Lower leg skin (tissue), 3 donors: ENCODE results near the gene FDXACB1.

Experiments used
- POLR2A ChIP-seq, 2 donors: fragments of 450-650 bp; IDR thresholded peaks; one replicate each; pipeline ENCODE4 v1.6.1; 2016 to 2017; ENCODE audit warnings: antibody characterized with exemption in 2 of 2, mild to moderate bottlenecking in 1 of 2, moderate library complexity in 1 of 2
- TF ChIP-seq, protein P1 (sequence below), 3 donors: fragments of 450-650 bp; IDR thresholded peaks; one replicate each; pipeline ENCODE4 v1.5.1; 2016; ENCODE audit warnings: antibody characterized with exemption in 3 of 3, mild to moderate bottlenecking in 3 of 3, moderate library complexity in 2 of 3

DNA sequence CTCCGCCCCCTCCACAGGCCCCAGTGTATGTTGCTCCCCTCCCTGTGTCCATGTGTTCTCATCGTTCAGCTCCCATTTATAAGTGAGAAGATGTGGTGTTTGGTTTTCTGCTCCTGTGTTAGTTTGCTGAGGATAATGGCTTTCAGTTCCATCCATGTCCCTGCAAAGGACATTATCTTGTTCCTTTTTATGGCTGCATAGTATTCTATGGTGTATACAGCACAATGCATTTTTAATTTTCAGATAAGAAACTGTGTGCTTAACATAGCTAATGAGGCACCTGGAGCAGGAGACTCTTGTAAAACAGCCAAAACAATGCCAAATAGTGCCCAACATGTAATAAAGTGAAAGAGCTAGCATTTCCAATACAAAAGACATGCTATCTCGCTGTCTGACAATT is 29.3 kb downstream of the FDXACB1 start:
- TF ChIP-seq, protein P1, sequence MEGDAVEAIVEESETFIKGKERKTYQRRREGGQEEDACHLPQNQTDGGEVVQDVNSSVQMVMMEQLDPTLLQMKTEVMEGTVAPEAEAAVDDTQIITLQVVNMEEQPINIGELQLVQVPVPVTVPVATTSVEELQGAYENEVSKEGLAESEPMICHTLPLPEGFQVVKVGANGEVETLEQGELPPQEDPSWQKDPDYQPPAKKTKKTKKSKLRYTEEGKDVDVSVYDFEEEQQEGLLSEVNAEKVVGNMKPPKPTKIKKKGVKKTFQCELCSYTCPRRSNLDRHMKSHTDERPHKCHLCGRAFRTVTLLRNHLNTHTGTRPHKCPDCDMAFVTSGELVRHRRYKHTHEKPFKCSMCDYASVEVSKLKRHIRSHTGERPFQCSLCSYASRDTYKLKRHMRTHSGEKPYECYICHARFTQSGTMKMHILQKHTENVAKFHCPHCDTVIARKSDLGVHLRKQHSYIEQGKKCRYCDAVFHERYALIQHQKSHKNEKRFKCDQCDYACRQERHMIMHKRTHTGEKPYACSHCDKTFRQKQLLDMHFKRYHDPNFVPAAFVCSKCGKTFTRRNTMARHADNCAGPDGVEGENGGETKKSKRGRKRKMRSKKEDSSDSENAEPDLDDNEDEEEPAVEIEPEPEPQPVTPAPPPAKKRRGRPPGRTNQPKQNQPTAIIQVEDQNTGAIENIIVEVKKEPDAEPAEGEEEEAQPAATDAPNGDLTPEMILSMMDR (IDR thresholded peaks at IDR 0.05), result no peak
- no peak for TF ChIP-seq POLR2A (IDR thresholded peaks at IDR 0.05)
